ENCODE measurements around the gene IFITM1. TPM values are rescaled to one million over a fixed set of nuclear protein-coding genes. Genes with fewer than 3 reads are reported as not detected.
A peak's percentile ranks its signal among the peaks of the same experiment; 100 is the strongest.
"Not testable (repeated sequence)": the region's sequence is repeated elsewhere in the genome, so short reads cannot be mapped to it uniquely, and the experiment has no call there.

The IFITM1 gene
- total RNA-seq, 1 donor from 2014 or later, result 13.3 TPM

GRCh38 chr11:327581-327923, 13.7 kb downstream of the IFITM1 start:
- Histone ChIP-seq H3F3A (ENCODE audit: low read depth) (peaks cover 9% of the 10 kb centered on the region), H3K4me1 (peaks cover 10% of the 10 kb centered on the region), H3K9ac (no peak overlapping the region), H2AFZ (replicated peaks) (no peak overlapping the region), H3K9me3 (ENCODE audit: low read depth) (no peaks in the 10 kb centered on the region), H3K27ac (no peak overlapping the region), H3K79me2 (ENCODE audit: low read depth) (no peaks in the 10 kb centered on the region), H3K36me3 (no peaks in the 10 kb centered on the region), H3K27me3 (no peaks in the 10 kb centered on the region), H4K20me1 (ENCODE audit: low read depth) (no peaks in the 10 kb centered on the region), H3K4me2 (no peak overlapping the region), H3K4me3 (no peak overlapping the region)
- Mint-ChIP-seq H3K4me1 (peaks cover 43% of the 10 kb centered on the region), H3K4me3 (peak overlapping the region; percentile 50), H3K27ac (no peak overlapping the region), H3K27me3 (ENCODE audit: insufficient read depth, low read depth) (peaks cover 6% of the 10 kb centered on the region), H3K9me3 (peaks cover 19% of the 10 kb centered on the region), H3K36me3 (peaks cover 4% of the 10 kb centered on the region)
- DNase-seq (ENCODE audit: low spot score), result no peak
- TF ChIP-seq EZH2phosphoT487 (IDR thresholded peaks at IDR 0.05) (no peak), CTCF (IDR thresholded peaks at IDR 0.05) (no peak), EZH2 (IDR thresholded peaks at IDR 0.05) (no peak)

GRCh38 chr11:328012-328411, 14.2 kb downstream of the IFITM1 start:
- Mint-ChIP-seq H3K36me3 (peaks cover 4% of the 10 kb centered on the region), H3K27me3 (ENCODE audit: insufficient read depth, low read depth) (peaks cover 7% of the 10 kb centered on the region), H3K4me1 (peaks cover 47% of the 10 kb centered on the region), H3K4me3 (no peak overlapping the region), H3K9me3 (peaks cover 23% of the 10 kb centered on the region), H3K27ac (no peak overlapping the region)
- H3K9me3 ChIP-seq (ENCODE audit: low read depth), result no peaks in the 10 kb centered on the region
- peaks cover 10% of the 10 kb centered on the region for H3K4me1 ChIP-seq
- no peaks in the 10 kb centered on the region for H4K20me1 ChIP-seq (ENCODE audit: low read depth)
- no peak overlapping the region for H3K4me2 ChIP-seq
- DNase-seq (ENCODE audit: low spot score), result no peak
- H3K27me3 ChIP-seq, result no peaks in the 10 kb centered on the region
- H3F3A ChIP-seq (ENCODE audit: low read depth), result peaks cover 9% of the 10 kb centered on the region
- no peak overlapping the region for H3K4me3 ChIP-seq
- H3K9ac ChIP-seq, result no peak overlapping the region
- H2AFZ ChIP-seq (replicated peaks), result no peak overlapping the region
- TF ChIP-seq EZH2phosphoT487 (IDR thresholded peaks at IDR 0.05) (no peak), CTCF (IDR thresholded peaks at IDR 0.05) (no peak), EZH2 (IDR thresholded peaks at IDR 0.05) (no peak)
- no peaks in the 10 kb centered on the region for H3K36me3 ChIP-seq
- no peaks in the 10 kb centered on the region for H3K79me2 ChIP-seq (ENCODE audit: low read depth)
- no peak overlapping the region for H3K27ac ChIP-seq

- not testable (repeated sequence) for H3K36me3 Mint-ChIP-seq; H3K9me3 ChIP-seq (ENCODE audit: low read depth); DNase-seq (ENCODE audit: low spot score); H3K27ac ChIP-seq; H3K9ac ChIP-seq; H3K36me3 ChIP-seq; H3K4me3 Mint-ChIP-seq; H3K27me3 Mint-ChIP-seq (ENCODE audit: insufficient read depth, low read depth); H3K79me2 ChIP-seq (ENCODE audit: low read depth); H3K27ac Mint-ChIP-seq; H3K4me2 ChIP-seq; H4K20me1 ChIP-seq (ENCODE audit: low read depth); H3K27me3 ChIP-seq; H3K4me3 ChIP-seq; H2AFZ ChIP-seq (replicated peaks)
- peaks cover 13% of the 10 kb centered on the region for H3F3A ChIP-seq (ENCODE audit: low read depth)
- peaks cover 53% of the 10 kb centered on the region for H3K4me1 Mint-ChIP-seq
- peaks cover 25% of the 10 kb centered on the region for H3K9me3 Mint-ChIP-seq
- peaks cover 13% of the 10 kb centered on the region for H3K4me1 ChIP-seq
Observed at GRCh38 chr11:328516-329100, 14.8 kb downstream of the IFITM1 start.

- no peak overlapping the region for H3K27ac ChIP-seq
- peaks cover 18% of the 10 kb centered on the region for H3K4me1 ChIP-seq
- no peak overlapping the region for H3K4me2 ChIP-seq
- Mint-ChIP-seq H3K36me3 (peaks cover 4% of the 10 kb centered on the region), H3K4me3 (no peak overlapping the region), H3K4me1 (peaks cover 56% of the 10 kb centered on the region), H3K9me3 (peaks cover 25% of the 10 kb centered on the region), H3K27me3 (ENCODE audit: insufficient read depth, low read depth) (peaks cover 11% of the 10 kb centered on the region), H3K27ac (peak overlapping the region; percentile 60)
- no peak for DNase-seq (ENCODE audit: low spot score)
- no peaks in the 10 kb centered on the region for H4K20me1 ChIP-seq (ENCODE audit: low read depth)
- no peaks in the 10 kb centered on the region for H3K27me3 ChIP-seq
- peaks cover 16% of the 10 kb centered on the region for H3F3A ChIP-seq (ENCODE audit: low read depth)
- no peak for TF ChIP-seq EZH2phosphoT487 (IDR thresholded peaks at IDR 0.05)
- TF ChIP-seq EZH2 (IDR thresholded peaks at IDR 0.05), result no peak
- no peak for TF ChIP-seq CTCF (IDR thresholded peaks at IDR 0.05)
- no peak overlapping the region for H2AFZ ChIP-seq (replicated peaks)
- H3K36me3 ChIP-seq, result no peaks in the 10 kb centered on the region
- no peak overlapping the region for H3K4me3 ChIP-seq
- H3K9me3 ChIP-seq (ENCODE audit: low read depth), result no peaks in the 10 kb centered on the region
- H3K9ac ChIP-seq, result no peak overlapping the region
- no peaks in the 10 kb centered on the region for H3K79me2 ChIP-seq (ENCODE audit: low read depth)
Observed at GRCh38 chr11:329886-330253, 16.0 kb downstream of the IFITM1 start.
